ENCODE measurements around the gene SRC. TPM values are rescaled to one million over a fixed set of nuclear protein-coding genes. Genes with fewer than 3 reads are reported as not detected.
A peak's percentile ranks its signal among the peaks of the same experiment; 100 is the strongest.

The SRC gene
- total RNA-seq, 1 experiment from 2014 or later, result 55.6 TPM

- POLR2A ChIA-PET (ENCODE audit: unreplicated experiment), result no interaction called here
- no peak overlapping the region for H3K4me3 ChIP-seq (ENCODE audit: low read length)
- H3K27me3 ChIP-seq (ENCODE audit: low read length), result no peaks in the 10 kb centered on the region
- H3K9me2 ChIP-seq (replicated peaks; ENCODE audit: low read length), result no peaks in the 10 kb centered on the region
- peak overlapping the region; percentile 11 for H3K27ac ChIP-seq (ENCODE audit: low read length)
- no peaks in the 10 kb centered on the region for H4K20me1 ChIP-seq (ENCODE audit: low read length)
- no peaks in the 10 kb centered on the region for H3K79me2 ChIP-seq (ENCODE audit: low read length)
- no peaks in the 10 kb centered on the region for H3F3A ChIP-seq (ENCODE audit: low read length, unreplicated experiment)
- no peaks in the 10 kb centered on the region for H3K36me3 ChIP-seq (ENCODE audit: low read depth, low read length)
- intact Hi-C loops (cut with micrococcal nuclease), result no loop called here
- no peak overlapping the region for H3K9ac ChIP-seq (ENCODE audit: low read length)
- DNase-seq (peak; percentile 66), ATAC-seq (peak; percentile 75)
- H3K4me2 ChIP-seq (ENCODE audit: low read length), result peak overlapping the region; percentile 19
- H3K4me1 ChIP-seq (ENCODE audit: insufficient read depth, low read length), result peaks cover 15% of the 10 kb centered on the region
- no TSS peak for BruUV-seq (replicated peaks)
- H2AFZ ChIP-seq (ENCODE audit: low read length), result peak overlapping the region; percentile 51
- no peaks in the 10 kb centered on the region for H3K9me3 ChIP-seq (ENCODE audit: low read length)
- CTCF ChIA-PET, result interaction anchor here (0.6 kb wide), 1 partner anchor 80 kb away, joined by 5 read pairs; no protein-coding TSS in a partner anchor
- TF ChIP-seq CTCF (conservative IDR thresholded peaks at IDR 0.05; ENCODE audit: low read depth, low read length) (no peak), EZH2phosphoT487 (IDR thresholded peaks at IDR 0.05; ENCODE audit: borderline replicate concordance, low read length) (no peak), EZH2 (IDR thresholded peaks at IDR 0.05; ENCODE audit: low read length, unreplicated experiment) (no peak)
These were observed 10.1 kb upstream of the SRC start for GRCh38 chr20:37335642-37336368.

- H3F3A ChIP-seq (ENCODE audit: low read length, unreplicated experiment), result no peaks in the 10 kb centered on the region
- ChIA-PET POLR2A (ENCODE audit: unreplicated experiment) (no interaction called here), CTCF (interaction anchor here (0.6 kb wide), 1 partner anchor 62 kb away, joined by 5 read pairs; no protein-coding TSS in a partner anchor)
- intact Hi-C loops (cut with micrococcal nuclease), result no loop called here
- H3K9me2 ChIP-seq (replicated peaks; ENCODE audit: low read length), result no peaks in the 10 kb centered on the region
- H3K9ac ChIP-seq (ENCODE audit: low read length), result no peak overlapping the region
- no peaks in the 10 kb centered on the region for H4K20me1 ChIP-seq (ENCODE audit: low read length)
- peak overlapping the region; percentile 11 for H3K27ac ChIP-seq (ENCODE audit: low read length)
- peaks cover 15% of the 10 kb centered on the region for H3K4me1 ChIP-seq (ENCODE audit: insufficient read depth, low read length)
- no peak overlapping the region for H3K4me3 ChIP-seq (ENCODE audit: low read length)
- H3K27me3 ChIP-seq (ENCODE audit: low read length), result no peaks in the 10 kb centered on the region
- H3K36me3 ChIP-seq (ENCODE audit: low read depth, low read length), result no peaks in the 10 kb centered on the region
- H2AFZ ChIP-seq (ENCODE audit: low read length), result peak overlapping the region; percentile 51
- peak overlapping the region; percentile 19 for H3K4me2 ChIP-seq (ENCODE audit: low read length)
- no peaks in the 10 kb centered on the region for H3K79me2 ChIP-seq (ENCODE audit: low read length)
- BruUV-seq (replicated peaks), result no TSS peak
- ATAC-seq (peak; percentile 60), DNase-seq (no peak)
- no peaks in the 10 kb centered on the region for H3K9me3 ChIP-seq (ENCODE audit: low read length)
- no peak for TF ChIP-seq EZH2phosphoT487 (IDR thresholded peaks at IDR 0.05; ENCODE audit: borderline replicate concordance, low read length)
- no peak for TF ChIP-seq EZH2 (IDR thresholded peaks at IDR 0.05; ENCODE audit: low read length, unreplicated experiment)
- TF ChIP-seq CTCF (conservative IDR thresholded peaks at IDR 0.05; ENCODE audit: low read depth, low read length), result no peak
These were observed 9.4 kb upstream of the SRC start for GRCh38 chr20:37336369-37337207.

Measured in PC-3 (cell line).